ENCODE data around the gene ZNF385B.

ZNF385B gene

DNA sequence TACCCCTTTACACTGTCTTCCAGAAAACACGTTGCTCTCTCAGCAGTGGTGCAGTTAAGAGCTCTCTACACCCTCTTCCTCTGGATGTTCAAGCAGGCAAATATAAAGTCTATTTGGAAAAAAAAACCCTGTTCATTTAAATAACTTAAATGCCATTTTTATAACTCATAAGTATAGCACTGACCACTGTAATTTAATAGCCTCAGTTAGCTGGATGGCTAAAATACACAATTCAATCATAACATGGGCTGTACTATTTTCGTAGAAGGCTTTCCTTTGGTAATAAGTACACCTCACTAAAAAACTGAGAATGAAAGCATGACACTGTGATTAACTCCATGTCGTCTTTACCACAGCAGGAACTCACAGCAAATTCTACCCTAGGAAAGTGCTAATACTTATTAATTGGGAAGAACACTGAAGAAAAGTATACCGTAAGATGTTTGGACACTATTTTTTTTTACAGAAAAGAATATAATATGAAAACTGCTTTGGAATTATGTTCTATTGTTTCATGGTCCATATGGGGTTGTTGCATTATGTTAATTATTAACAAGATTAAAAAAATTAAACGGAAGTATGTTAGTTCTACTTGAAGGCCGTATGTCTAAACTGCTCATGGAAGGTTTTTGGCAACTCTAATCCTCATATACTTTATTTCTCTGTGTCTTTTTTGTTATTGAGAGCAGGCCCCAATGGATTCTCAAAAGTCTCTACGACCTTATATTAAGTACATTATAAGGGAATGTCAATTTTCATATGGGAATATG, 269.1 kb downstream of the ZNF385B start:
- TF ChIP-seq, protein P1, sequence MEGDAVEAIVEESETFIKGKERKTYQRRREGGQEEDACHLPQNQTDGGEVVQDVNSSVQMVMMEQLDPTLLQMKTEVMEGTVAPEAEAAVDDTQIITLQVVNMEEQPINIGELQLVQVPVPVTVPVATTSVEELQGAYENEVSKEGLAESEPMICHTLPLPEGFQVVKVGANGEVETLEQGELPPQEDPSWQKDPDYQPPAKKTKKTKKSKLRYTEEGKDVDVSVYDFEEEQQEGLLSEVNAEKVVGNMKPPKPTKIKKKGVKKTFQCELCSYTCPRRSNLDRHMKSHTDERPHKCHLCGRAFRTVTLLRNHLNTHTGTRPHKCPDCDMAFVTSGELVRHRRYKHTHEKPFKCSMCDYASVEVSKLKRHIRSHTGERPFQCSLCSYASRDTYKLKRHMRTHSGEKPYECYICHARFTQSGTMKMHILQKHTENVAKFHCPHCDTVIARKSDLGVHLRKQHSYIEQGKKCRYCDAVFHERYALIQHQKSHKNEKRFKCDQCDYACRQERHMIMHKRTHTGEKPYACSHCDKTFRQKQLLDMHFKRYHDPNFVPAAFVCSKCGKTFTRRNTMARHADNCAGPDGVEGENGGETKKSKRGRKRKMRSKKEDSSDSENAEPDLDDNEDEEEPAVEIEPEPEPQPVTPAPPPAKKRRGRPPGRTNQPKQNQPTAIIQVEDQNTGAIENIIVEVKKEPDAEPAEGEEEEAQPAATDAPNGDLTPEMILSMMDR (IDR thresholded peaks at IDR 0.05; ENCODE audit: borderline replicate concordance, extremely low read depth, low read length, poor library complexity, severe bottlenecking) = no peak
- TF ChIP-seq EZH2 (IDR thresholded peaks at IDR 0.05; ENCODE audit: borderline replicate concordance, low read depth, low read length, severe bottlenecking) = no peak
- no peak overlapping the region for H3K9ac ChIP-seq (ENCODE audit: low read depth, low read length)
- no peak overlapping the region for H3K27ac ChIP-seq (ENCODE audit: low read length)
- no peaks in the 10 kb centered on the region for H3K79me2 ChIP-seq (ENCODE audit: insufficient read depth, low read length)
- no peaks in the 10 kb centered on the region for H3K4me1 ChIP-seq (ENCODE audit: insufficient read depth, low read length)
- H2AFZ ChIP-seq (ENCODE audit: low read depth, low read length) = no peak overlapping the region
- no peaks in the 10 kb centered on the region for H3K27me3 ChIP-seq (ENCODE audit: insufficient read depth, low read length, poor library complexity)
- H4K20me1 ChIP-seq (ENCODE audit: insufficient read depth, low read length) = no peaks in the 10 kb centered on the region
- DNase-seq (no peak), ATAC-seq (ENCODE audit: insufficient read depth, low read depth) (no peak)
- H3K36me3 ChIP-seq (ENCODE audit: insufficient read depth, low read length) = no peaks in the 10 kb centered on the region
- no peak overlapping the region for H3K4me3 ChIP-seq (ENCODE audit: low read depth in 1 of 2, low read length in 2 of 2)
- H3K4me2 ChIP-seq (ENCODE audit: insufficient read depth, low read length) = no peak overlapping the region
- H3K9me3 ChIP-seq (ENCODE audit: insufficient read depth, low read length, severe bottlenecking) = no peaks in the 10 kb centered on the region

DNA sequence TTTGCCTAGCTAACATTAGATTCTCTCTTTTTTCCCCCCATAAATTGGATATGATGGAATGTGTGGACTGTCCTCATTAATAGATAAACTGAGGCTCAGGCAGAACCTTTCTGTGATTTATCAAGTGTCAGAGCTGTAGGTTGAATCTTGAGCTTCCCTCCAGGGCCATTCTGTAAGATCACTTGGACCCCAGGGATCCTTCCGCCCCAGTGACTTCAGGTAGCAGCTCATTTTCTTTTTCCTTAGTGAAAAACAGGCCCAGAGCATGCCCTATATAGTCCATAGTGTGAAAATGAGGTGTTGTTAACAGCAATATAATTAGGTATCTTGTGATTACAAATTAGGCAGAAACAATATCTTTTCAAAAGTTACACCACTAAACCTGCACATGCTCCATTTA, 269.7 kb downstream of the ZNF385B start:
- Histone ChIP-seq H3K27ac (ENCODE audit: low read length) (no peak overlapping the region), H3K4me1 (ENCODE audit: insufficient read depth, low read length) (no peaks in the 10 kb centered on the region), H3K79me2 (ENCODE audit: insufficient read depth, low read length) (no peaks in the 10 kb centered on the region), H3K36me3 (ENCODE audit: insufficient read depth, low read length) (no peaks in the 10 kb centered on the region), H3K9ac (ENCODE audit: low read depth, low read length) (no peak overlapping the region), H3K4me2 (ENCODE audit: insufficient read depth, low read length) (no peak overlapping the region), H3K27me3 (ENCODE audit: insufficient read depth, low read length, poor library complexity) (no peaks in the 10 kb centered on the region), H4K20me1 (ENCODE audit: insufficient read depth, low read length) (no peaks in the 10 kb centered on the region), H3K4me3 (ENCODE audit: low read depth in 1 of 2, low read length in 2 of 2) (no peak overlapping the region), H2AFZ (ENCODE audit: low read depth, low read length) (no peak overlapping the region), H3K9me3 (ENCODE audit: insufficient read depth, low read length, severe bottlenecking) (no peaks in the 10 kb centered on the region)
- no peak for TF ChIP-seq EZH2 (IDR thresholded peaks at IDR 0.05; ENCODE audit: borderline replicate concordance, low read depth, low read length, severe bottlenecking)
- TF ChIP-seq, protein P1 (IDR thresholded peaks at IDR 0.05; ENCODE audit: borderline replicate concordance, extremely low read depth, low read length, poor library complexity, severe bottlenecking) = no peak
- ATAC-seq (ENCODE audit: insufficient read depth, low read depth) = no peak
- DNase-seq = no peak

DNA sequence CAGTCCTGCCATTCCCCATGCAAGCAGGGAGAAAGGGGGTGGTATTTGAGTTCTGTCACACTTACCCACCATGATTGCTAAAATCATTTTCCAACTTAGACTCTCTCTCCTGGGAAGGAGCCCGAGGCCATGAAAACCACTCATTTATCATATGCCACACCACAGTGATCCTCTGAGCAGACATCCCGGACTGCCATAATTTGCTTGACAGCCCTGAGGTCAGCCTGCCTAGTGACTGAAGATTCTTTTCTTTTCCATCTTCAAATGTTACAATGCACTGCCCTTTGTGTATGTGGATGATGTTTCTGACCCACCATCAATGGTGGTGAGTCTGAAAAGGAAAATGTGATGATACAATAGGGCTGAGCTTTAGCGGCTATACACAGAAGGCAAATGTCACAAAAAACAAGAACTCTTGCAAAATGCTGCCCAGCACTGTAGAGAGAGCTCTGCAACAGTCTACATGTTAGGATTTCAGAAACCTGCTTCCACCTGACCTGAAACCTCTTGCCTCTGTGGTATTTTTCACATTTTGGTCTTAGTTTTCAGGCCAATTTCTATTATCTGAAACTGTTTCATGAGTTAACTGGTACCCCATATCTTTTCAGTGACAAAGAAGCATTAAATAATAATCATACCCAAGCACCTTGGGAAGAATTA, 272.8 kb downstream of the ZNF385B start:
- Histone ChIP-seq H4K20me1 (ENCODE audit: insufficient read depth, low read length) (no peaks in the 10 kb centered on the region), H3K4me3 (ENCODE audit: low read depth in 1 of 2, low read length in 2 of 2) (no peak overlapping the region), H2AFZ (ENCODE audit: low read depth, low read length) (no peak overlapping the region), H3K27ac (ENCODE audit: low read length) (no peak overlapping the region), H3K4me1 (ENCODE audit: insufficient read depth, low read length) (no peaks in the 10 kb centered on the region), H3K79me2 (ENCODE audit: insufficient read depth, low read length) (no peaks in the 10 kb centered on the region), H3K4me2 (ENCODE audit: insufficient read depth, low read length) (no peak overlapping the region), H3K9me3 (ENCODE audit: insufficient read depth, low read length, severe bottlenecking) (no peaks in the 10 kb centered on the region), H3K27me3 (ENCODE audit: insufficient read depth, low read length, poor library complexity) (no peaks in the 10 kb centered on the region), H3K9ac (ENCODE audit: low read depth, low read length) (no peak overlapping the region), H3K36me3 (ENCODE audit: insufficient read depth, low read length) (no peaks in the 10 kb centered on the region)
- DNase-seq (no peak), ATAC-seq (ENCODE audit: insufficient read depth, low read depth) (no peak)
- TF ChIP-seq, protein P1 (IDR thresholded peaks at IDR 0.05; ENCODE audit: borderline replicate concordance, extremely low read depth, low read length, poor library complexity, severe bottlenecking) = no peak
- no peak for TF ChIP-seq EZH2 (IDR thresholded peaks at IDR 0.05; ENCODE audit: borderline replicate concordance, low read depth, low read length, severe bottlenecking)

Data from DND-41 (cell line).